SJSA1 (cell line): ENCODE results near the gene GCK. TPM values are rescaled to one million over a fixed set of nuclear protein-coding genes. Genes with fewer than 3 reads are reported as not detected.

Source experiments
- DNase-seq, 2 experiments: peaks; one replicate each; pipeline ENCODE4 v3.0.0-alpha.2; 2015 to 2020; ENCODE audit warnings: low spot score in 2 of 2, low read depth in 1 of 2
- H3K27ac ChIP-seq: fragments of 250-450 bp; sonication (Bioruptor Pico); 2 replicates; pipeline ENCODE4 v1.5.1; 2020; ENCODE audit warnings: mild to moderate bottlenecking, moderate library complexity
- H3K27me3 ChIP-seq: fragments of 250-450 bp; sonication (Bioruptor Pico); replicated peaks from 2 replicates; pipeline ENCODE4 v1.5.1; 2020; ENCODE audit warnings: mild to moderate bottlenecking, moderate library complexity
- H3K36me3 ChIP-seq: fragments of 250-450 bp; sonication (Bioruptor Pico); 2 replicates; pipeline ENCODE4 v1.5.1; 2020; ENCODE audit warnings: mild to moderate bottlenecking
- H3K4me1 ChIP-seq: fragments of 250-450 bp; sonication (Bioruptor Pico); replicated peaks from 2 replicates; pipeline ENCODE4 v1.6.1; 2021; ENCODE audit warnings: mild to moderate bottlenecking
- H3K4me3 ChIP-seq: fragments of 250-450 bp; sonication (Bioruptor Pico); 2 replicates; pipeline ENCODE4 v1.5.1; 2020; ENCODE audit warnings: mild to moderate bottlenecking
- H3K9me3 ChIP-seq: fragments of 250-450 bp; sonication (Bioruptor Pico); replicated peaks from 2 replicates; pipeline ENCODE4 v1.5.1; 2020; ENCODE audit warnings: mild to moderate bottlenecking
- total RNA-seq: library from RNA; depleted of rRNA; stranded (reverse); fragments of >200 nt; shearing (Covaris generic); gene quantifications from 2 replicates; pipeline ENCODE4 v1.2.3, GENCODE V29; 2014; rRNA removed

Gene GCK
- total RNA-seq, 1 experiment from 2014 or later: 0.13 TPM

- Histone ChIP-seq H3K27me3 (no peaks in the 10 kb centered on the region), H3K36me3 (no peaks in the 10 kb centered on the region), H3K4me3 (no peak overlapping the region), H3K27ac (no peak overlapping the region), H3K4me1 (peaks cover under 1% of the 10 kb centered on the region), H3K9me3 (no peaks in the 10 kb centered on the region)
- DNase-seq: no peak
Measured at GRCh38 chr7:44094883-44095592, 94.2 kb downstream of the GCK start.

- no peaks in the 10 kb centered on the region for H3K9me3 ChIP-seq
- H3K4me3 ChIP-seq: no peak overlapping the region
- no peak for DNase-seq
- H3K4me1 ChIP-seq: peaks cover 6% of the 10 kb centered on the region
- no peak overlapping the region for H3K27ac ChIP-seq
- no peaks in the 10 kb centered on the region for H3K36me3 ChIP-seq
- H3K27me3 ChIP-seq: no peaks in the 10 kb centered on the region
Measured at GRCh38 chr7:44094365-44094764, 94.9 kb downstream of the GCK start.

Other genes with a start within 250 kb of the GCK start
- gene SPDYE1, start 191.5 kb downstream of the GCK start, total RNA-seq: not detected in 2 replicates
- 171 and 183 TPM in 2 replicates for gene DBNL, start 144.7 kb downstream of the GCK start, total RNA-seq
- gene PGAM2, start 123.9 kb downstream of the GCK start, total RNA-seq: 0.13 TPM in 1 of 2 replicates, not detected in the other
- 5.4 and 10.7 TPM in 2 replicates for gene POLM, start 106.9 kb downstream of the GCK start, total RNA-seq
- not detected in 2 replicates for gene AEBP1, start 85.1 kb downstream of the GCK start, total RNA-seq
- 84.9 and 96.1 TPM in 2 replicates for gene POLD2, start 65.9 kb downstream of the GCK start, total RNA-seq
- not detected in 2 replicates for gene MYL7, start 48.1 kb downstream of the GCK start, total RNA-seq
- gene YKT6, start 11.5 kb upstream of the GCK start, total RNA-seq: 51.3 and 111 TPM in 2 replicates
- gene CAMK2B, start 136.2 kb upstream of the GCK start, total RNA-seq: not detected in 2 replicates